GM18502 (cell line): ENCODE data around the gene ACSL1.

ENCODE experiments used
- ATAC-seq: cut with Tn5 transposase; IDR thresholded peaks from one replicate; pipeline ENCODE4 v1.9.1; 2021; ENCODE audit warnings: mild to moderate bottlenecking; ENCODE audit not compliant: unreplicated experiment, poor library complexity

The ACSL1 gene

DNA sequence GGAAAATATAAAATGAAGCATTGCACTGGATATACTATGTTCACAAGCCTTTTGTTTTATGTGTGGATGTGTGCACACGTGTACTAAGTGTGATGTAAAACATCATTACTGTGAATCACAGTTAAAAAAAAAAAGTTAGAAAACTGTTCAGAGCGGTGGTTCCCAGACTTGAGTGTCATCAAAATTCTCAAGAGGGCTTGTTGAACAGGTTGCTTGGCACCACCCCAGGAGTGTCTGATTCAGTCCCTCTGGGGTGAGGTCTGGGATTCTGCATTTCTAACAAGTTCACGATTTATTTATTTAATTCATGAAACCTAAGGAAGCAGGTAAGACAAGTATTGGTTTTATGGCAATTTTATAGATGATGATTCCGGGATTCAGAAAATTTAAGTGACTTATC, 93.6 kb downstream of the ACSL1 start:
- no peak for ATAC-seq

DNA sequence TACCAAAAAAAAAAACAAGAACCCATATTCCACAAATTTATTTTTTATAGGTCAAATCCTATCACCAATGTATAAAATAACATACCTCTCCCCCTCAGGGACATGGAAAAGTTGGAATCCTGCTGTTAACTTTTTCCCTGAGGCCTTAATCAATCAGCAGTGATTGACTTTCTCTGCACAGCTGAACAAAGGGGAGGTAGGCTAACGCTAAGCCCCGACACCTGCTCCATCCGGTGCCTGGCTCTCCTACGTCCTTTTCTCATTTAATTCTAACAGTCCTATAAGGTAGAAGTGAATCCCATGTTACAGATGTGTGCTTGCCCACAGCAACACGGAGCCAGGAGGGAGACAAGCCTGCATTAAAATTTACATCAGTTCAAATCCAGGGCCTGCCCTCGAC, 94.7 kb downstream of the ACSL1 start:
- ATAC-seq: no peak

DNA sequence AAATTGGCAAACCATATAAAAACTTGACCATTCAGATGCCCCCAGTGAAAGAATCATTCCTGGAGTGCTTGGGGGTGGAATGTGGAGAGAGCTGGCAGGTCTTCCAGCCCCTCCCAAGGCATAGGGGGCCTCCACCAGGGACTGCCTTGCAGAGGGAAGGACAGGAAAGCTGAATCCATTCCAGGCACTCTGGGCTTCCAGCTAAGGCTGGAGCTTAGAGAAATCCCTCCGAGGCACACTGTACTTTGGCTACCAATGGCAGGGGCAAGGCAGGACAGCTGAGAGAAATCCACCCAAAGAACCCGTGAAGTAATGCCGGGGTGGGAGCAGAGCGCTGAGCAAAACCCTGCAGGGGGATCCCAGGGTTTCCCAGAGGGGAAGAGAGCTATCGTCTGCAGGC, 95.8 kb downstream of the ACSL1 start:
- no peak for ATAC-seq

DNA sequence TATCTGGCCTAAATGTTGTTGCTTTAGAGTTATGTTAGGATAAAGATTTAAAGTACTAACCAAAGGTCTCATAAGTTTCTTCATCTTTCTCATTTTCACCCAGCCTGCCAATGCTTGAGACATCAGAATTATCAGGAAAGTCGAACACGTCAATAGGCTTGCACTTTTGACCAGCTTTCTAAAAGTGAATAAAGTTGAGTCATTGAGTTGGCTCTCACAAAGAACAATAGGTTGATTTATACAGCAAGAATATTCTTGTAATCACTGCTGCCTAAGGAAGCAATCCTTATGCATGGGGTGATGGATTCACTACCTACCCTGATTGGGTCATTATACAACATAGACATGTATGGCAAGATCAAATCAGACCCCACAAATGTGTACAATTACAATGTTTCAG, 96.9 kb downstream of the ACSL1 start:
- no peak for ATAC-seq

DNA sequence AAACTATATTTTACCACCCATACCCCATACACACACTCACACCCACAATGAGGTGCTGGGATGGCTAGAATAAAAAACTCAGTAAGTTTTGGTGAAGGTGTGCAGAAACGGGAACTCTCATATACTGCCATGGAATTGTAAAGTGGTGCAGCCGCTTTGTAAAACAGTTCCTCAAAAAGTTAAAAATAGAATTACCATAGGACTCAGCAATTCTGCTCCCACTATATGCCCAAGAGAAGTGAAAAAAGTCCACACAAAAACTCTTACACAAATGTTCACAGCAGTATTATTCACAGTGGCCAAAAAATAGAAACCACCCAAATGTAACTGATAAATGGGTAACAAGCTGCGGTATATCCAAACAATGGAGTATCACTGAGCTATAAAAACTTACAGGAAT, 98.3 kb downstream of the ACSL1 start:
- no peak for ATAC-seq

DNA sequence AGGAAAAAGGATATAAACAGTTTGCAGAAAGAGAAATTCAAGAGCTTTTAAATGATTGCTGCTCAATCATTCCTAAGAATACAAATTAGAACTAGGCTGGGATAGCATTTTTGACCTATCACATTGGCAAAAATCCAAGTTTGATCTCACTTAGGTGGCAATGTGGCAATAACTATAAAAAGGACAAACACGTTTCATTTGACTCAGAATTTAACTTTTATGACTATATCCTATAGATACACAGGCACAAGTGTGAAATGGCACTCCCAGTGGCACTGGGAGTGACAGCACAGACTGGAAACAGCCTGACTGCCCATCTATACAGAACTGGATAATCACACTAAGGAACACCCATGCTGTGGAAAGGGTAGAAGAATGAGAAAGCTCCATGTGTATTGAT, 103.0 kb downstream of the ACSL1 start:
- no peak for ATAC-seq

DNA sequence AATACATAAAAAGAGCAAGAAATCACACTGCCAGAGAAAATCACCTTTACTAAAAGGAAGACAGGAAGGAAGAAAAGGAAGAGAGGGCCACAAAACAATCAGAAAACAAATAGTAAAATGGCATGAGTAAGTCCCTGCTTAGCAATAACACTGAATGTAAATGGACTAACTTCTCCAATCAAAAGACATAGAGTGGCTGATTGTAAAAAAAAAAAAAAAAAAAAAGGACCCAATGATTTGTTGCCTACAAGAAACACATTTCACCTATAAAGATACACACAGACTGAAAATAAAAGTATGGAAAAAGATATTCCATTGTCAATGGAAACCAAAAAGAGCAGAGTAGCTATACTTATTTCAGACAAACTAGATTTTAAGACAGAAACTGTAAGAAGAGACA, 104.5 kb downstream of the ACSL1 start:
- ATAC-seq: no peak

DNA sequence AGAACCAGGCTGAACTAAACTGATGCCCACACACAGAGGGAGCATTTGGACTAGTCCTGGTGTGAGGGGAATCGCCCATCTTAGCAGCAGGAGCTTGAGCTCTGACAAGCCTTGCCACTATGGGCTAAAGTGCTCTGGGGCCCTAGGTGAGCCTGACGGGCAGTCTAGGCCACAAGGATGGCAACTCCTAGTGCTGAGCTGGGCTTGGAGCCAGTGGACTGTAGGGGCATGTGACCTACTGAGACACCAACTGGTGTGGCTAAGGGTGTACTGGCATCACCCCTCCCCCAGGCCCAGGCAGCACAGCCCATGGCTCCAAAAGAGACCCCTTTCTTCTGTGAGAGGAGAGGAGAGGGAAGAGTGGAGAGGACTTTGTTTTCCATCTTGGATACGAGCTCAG, 106.4 kb downstream of the ACSL1 start:
- ATAC-seq: no peak

DNA sequence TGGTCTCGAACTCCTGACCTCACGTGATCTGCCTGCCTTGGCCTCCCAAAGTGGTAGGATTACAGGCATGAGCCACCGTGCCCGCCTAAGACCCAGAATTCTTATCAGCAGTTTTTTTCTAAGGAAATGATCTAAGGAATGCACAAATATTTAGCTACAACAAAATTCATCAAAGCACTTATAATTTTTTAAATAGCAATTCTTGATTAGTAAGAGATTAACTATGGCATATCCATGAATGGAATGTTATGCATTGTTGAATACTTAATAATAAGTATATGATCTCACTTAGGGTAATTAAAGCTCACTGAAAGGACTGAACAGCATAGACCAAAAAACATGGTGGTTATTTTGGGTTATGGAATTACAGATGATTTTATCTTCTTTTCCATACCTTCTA, 110.2 kb downstream of the ACSL1 start:
- no peak for ATAC-seq

DNA sequence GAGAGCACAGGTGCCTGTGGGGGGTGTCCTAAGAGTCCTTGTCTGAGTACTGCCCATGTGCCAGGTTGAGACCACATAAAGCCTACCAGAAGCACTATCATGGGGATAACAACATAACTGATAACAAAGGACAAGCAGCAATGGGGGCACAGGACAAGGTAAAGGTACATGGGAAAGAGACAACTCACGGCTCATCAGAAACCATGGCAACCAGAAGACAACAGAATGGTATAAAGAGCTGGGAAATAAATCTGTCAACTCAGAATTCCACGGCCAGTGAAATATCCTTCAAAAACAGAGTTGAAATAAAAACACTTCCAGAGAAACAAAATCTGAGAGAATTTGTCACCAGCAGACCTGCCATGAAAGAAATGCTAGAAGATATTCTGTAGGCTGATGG, 111.9 kb downstream of the ACSL1 start:
- no peak for ATAC-seq

DNA sequence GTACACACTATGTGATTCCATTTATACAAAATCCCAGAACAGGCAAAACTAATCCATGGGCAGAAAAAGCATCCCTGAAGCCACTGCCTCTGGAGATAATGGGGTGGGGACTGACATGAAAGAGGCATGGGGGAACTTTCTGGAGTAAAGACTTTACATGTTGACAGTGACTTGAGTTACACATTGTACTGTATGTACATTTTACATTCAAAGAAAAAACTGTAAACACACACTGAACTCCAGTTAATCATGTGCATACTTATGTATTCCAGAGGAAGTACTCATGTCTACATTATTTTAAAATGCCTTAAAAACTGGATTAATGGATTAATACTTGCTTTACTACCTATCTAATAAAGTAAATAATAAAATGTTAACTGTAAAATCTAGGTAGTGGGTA, 113.4 kb downstream of the ACSL1 start:
- ATAC-seq: no peak

DNA sequence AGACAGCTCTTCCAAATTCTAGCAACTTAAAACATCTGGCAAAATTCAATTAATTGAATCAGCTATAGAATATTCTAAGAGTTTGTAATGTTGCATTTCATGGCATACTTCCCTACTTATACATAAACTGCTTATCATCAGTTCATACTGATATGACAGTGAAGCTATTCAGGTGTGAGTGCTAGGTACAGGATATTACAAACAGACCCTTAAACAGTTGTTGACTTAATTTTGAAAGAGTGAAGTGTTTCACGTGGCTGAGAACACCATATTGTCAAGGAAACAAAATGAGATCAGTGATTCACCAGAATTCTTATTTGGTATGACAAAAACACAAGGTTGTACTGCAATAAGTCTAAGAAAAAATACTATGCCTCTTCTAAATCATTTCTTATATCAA, 119.3 kb downstream of the ACSL1 start:
- ATAC-seq: no peak

DNA sequence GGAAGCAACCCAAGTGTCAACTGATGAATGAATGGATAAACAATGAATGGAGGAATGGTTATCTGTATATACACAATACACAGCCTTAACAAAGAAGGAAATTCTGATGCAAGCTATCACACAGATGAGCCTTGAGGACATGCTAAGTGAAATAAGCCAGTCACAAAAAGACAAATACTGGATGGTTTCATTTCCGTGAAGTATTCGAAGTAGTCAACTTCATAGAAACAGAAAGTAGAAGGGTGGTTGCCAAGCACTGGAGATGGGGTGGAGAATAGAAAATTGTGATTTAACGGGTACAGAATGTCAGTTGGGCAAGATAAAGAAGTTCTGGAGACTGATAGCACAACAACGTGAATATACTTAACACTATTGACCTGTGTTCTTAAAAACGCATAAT, 120.1 kb downstream of the ACSL1 start:
- ATAC-seq: no peak
